RCC 7860 (cell line): Measurements from ENCODE around the gene SNN.

Experiments
- DNase-seq: peaks from one replicate; pipeline ENCODE4 v3.0.0-alpha.2; 2015; ENCODE audit warnings: low spot score
- FAIRE-seq: peaks from 2 replicates; lab custom pipeline; 2012; peaks lifted over from hg19 to GRCh38; lab: Jason Lieb, UNC

SNN gene

GRCh38 chr16:11635113-11635652, 33.1 kb upstream of the SNN start:
- FAIRE-seq, result no peak

DNA sequence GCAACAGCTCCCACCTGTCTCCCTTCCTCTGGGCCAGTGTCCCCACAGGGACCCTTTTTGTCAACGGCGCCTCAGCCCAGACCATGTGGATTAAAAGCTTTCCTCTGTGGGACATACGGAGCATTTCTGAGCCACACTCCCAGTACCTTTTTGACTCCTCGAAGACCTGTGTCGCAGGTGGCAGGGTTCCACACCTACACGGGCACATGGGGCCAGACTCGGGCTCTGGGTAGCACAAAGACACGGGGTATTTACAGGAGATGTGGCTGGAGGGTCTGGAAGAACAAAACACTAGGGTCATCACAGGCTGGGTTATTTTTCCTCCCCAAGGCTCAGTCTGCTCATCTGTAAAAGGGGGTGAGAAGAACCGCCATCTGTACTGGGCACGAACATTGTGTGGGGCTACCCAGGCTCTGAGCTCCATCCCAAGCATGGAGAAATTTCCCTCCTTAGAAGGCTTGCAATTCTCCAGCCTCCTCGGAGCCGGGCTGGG, 32.5 kb upstream of the SNN start:
- no peak for DNase-seq
- FAIRE-seq, result no peak

More at GRCh38 chr16:11635113-11635652, 33.1 kb upstream of the SNN start:
- no peak for DNase-seq

GRCh38 chr16:11636172-11636721, 32.0 kb upstream of the SNN start:
- no peak for DNase-seq
- FAIRE-seq, result no peak

DNA sequence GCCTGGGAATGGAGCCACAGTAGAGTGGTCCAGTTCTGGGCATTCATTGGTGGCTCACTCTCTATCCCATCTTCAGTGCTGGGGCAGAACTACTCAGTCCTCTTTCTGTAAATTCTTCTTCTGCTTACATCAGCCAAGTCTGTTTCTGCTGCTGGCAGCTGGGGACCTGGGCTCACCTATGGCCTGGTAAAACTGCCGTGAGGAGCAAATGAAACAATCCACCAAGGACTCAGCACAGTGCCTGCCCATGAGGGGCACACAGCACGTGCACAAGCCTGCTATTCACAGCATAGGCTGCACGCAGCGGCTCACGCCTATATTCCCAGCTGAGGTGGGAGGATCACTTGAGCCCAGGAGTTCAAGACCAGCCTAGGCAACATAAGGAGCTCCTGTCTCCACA, 30.9 kb upstream of the SNN start:
- no peak for DNase-seq
- no peak for FAIRE-seq

- no peak for FAIRE-seq
- no peak for DNase-seq
These were observed 30.1 kb upstream of the SNN start for GRCh38 chr16:11638140-11638539.

- no peak for FAIRE-seq
- no peak for DNase-seq
These were observed 29.2 kb upstream of the SNN start for GRCh38 chr16:11639008-11639562.

GRCh38 chr16:11639925-11640899, 28.0 kb upstream of the SNN start:
- DNase-seq, result peak; percentile 94
- peak; percentile 29 for FAIRE-seq

DNA sequence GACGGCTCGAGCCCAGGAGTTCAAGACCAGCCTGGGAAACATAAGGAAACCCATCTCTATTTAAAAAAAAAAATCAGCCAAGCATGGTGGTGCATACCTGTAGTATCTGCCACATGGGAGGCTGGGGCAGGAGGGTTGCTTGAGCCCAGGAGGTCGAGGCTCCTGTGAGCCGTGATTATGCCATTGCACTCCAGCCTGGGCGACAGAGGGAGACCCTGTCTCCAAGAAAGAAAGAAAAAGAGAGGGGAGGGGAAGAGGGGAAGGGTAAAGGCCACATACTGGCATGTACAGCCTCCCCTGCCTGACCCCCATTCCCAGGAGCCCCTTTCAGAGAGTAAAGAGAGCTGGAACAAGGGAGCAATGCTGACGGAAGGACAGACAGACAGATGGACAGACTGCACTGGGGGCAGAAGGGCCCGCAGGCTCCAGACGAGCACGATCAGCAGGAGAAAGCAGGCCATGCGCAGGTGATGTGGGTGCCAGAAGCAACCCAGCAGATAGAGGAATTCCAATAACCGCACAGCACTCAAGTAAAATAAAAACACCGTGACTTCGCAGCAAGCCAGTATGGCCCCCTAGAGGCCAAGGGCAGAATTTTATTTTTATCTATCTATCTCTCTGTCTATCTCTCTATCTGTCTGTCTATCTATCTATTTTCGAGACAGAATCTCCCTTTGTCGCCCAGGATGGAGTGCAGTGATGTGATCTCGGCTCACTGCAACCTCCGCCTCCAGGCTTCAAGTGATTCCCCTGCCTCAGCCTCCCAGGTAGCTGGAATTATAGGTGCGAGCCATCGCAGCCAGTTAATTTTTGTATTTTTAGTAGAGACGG, 27.1 kb upstream of the SNN start:
- FAIRE-seq, result no peak
- peak; percentile 71 for DNase-seq

GRCh38 chr16:11642765-11643116, 25.5 kb upstream of the SNN start:
- DNase-seq (no peak), FAIRE-seq (no peak)

GRCh38 chr16:11649276-11649675, 19.0 kb upstream of the SNN start:
- no peak for FAIRE-seq

GRCh38 chr16:11650641-11651591, 17.3 kb upstream of the SNN start:
- FAIRE-seq (no peak), DNase-seq (no peak)

More at GRCh38 chr16:11649276-11649675, 19.0 kb upstream of the SNN start:
- no peak for DNase-seq

GRCh38 chr16:11651796-11652195, 16.5 kb upstream of the SNN start:
- no peak for DNase-seq
- FAIRE-seq, result no peak

- DNase-seq, result no peak
- no peak for FAIRE-seq
These were observed 12.6 kb upstream of the SNN start for GRCh38 chr16:11655655-11656054.

DNA sequence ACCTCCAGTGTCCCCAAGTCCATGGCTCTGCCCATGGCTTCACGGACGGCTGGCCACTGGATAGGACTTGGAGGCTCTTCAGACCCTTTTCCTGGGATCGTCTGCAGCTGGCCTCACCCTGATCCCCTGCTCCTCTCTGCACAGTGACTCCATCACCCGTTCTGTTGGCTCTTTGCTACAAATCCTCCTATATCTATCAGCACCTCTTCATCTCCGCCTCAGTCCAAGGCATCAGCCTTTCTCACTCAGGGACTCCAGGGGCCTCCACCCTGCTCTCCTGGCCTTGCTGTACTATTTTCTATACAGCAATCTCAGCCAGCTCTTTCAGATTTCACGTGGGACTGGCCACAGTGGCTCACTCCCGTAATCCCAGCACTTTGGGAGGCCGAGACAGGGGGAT, 10.7 kb upstream of the SNN start:
- DNase-seq, result no peak
- FAIRE-seq, result no peak

DNA sequence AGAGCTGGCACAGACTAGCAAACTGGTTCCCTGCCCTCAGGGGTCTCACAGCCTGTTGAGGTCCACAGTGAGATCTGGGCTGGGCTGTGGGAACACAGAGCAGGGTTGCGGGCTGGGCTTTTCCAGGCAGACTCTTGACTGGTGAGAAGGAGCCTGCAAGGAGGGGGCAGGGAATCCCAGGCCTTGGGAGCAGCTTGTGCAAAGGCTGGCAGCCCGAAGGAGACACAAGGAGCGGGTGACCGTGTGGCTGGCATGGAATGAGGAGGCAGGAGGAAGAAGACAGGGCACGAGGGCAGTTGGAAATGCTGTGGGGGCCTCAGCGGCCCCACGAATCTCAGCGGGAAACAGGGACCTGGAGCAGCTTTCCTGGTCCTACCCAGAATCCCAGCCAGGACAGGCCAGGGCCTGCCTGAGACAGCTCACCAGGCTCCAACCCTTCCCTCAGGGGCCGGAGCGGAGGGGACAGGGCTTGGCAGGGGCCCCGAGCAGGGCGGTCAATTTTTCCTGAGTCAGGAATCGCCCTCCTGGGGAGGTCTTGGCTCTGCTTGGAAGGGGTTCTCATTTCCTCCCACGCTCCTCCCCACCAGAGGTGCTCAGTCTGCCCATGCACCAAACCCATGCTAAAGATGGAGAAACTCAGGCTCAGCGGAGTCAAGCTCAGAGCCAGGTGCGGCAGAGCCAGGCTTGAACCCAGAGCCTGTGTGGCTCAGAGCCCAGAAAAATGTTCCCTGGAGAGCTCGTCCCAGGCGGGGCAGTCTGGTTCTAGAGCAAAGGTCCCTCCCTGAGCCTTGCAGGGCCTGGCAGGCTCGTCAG, 9.2 kb upstream of the SNN start:
- no peak for DNase-seq
- no peak for FAIRE-seq

GRCh38 chr16:11660565-11660964, 7.7 kb upstream of the SNN start:
- FAIRE-seq (no peak), DNase-seq (no peak)

GRCh38 chr16:11662582-11662981, 5.7 kb upstream of the SNN start:
- FAIRE-seq (no peak), DNase-seq (no peak)

DNA sequence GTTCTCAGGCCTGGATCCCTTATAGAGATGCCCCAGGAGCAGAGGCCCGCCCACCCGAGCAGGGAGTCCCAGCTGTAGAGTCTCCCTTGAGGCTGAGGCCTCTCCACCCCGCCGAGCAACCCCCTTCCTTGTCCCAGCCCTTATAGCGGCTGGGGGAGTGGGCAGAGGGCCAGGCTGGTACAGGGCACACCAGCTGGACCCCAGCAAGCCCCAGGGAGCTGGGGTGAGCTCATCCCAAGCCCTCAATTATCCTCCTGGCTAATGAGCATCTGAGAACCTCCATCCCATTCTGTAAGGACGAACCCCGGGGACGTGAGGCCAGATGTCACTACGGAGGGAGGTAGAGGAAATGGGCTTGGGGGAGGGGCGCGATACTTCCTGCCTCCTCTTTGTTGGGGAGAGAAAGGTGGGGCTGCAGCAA, 3.2 kb upstream of the SNN start:
- no peak for FAIRE-seq
- DNase-seq, result no peak
